Measurements from ENCODE around the gene PLS1.

DNA sequence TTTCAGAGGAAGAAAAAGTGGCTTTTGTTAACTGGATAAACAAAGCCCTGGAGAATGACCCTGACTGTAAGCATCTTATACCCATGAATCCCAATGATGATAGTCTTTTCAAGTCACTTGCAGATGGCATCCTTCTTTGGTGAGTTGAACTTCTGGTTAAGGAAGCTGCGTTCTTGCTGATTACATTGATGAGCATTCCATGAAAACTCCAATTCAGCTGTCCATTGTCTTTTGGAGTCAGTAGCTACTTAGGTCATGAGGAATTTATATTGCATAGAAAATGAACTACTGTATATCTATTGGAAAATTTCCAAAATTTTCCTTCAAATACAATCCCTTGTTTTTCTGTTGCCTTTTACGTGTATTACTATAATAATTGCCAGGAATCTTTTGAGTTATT, 80.0 kb downstream of the PLS1 start:
- no peak for TF ChIP-seq CTCF (IDR thresholded peaks at IDR 0.05)
- no peak for TF ChIP-seq EZH2phosphoT487 (IDR thresholded peaks at IDR 0.05)
- TF ChIP-seq EZH2 (IDR thresholded peaks at IDR 0.05), result no peak

All from neural progenitor cell (in vitro differentiated cells).